GM12878 (cell line): ENCODE measurements around the gene SPATS2L.

Experiments used
- CTCF ChIP-seq, 3 experiments: IDR thresholded peaks in 2 of 3; conservative IDR thresholded peaks in 1 of 3; 2 replicates each; pipeline ENCODE4 v1.5.1; 2011; ENCODE audit warnings: low read depth in 3 of 3, low read length in 3 of 3, mild to moderate bottlenecking in 3 of 3, control low read depth in 2 of 3, moderate library complexity in 2 of 3, inconsistent platforms in 1 of 3, mixed read lengths in 1 of 3; ENCODE audit not compliant: control insufficient read depth in 2 of 3, insufficient read depth in 1 of 3; ENCODE audit errors: extremely low read depth in 1 of 3
- POLR2A ChIP-seq: IDR thresholded peaks from 2 replicates; pipeline ENCODE4 v1.6.1; 2011; ENCODE audit warnings: low read depth, mild to moderate bottlenecking, low read length
- RB1 ChIP-seq: fragments of 450-650 bp; formaldehyde crosslinking; IDR thresholded peaks from 2 replicates; pipeline ENCODE4 v1.6.1; 2017; ENCODE audit warnings: mild to moderate bottlenecking, borderline replicate concordance
- ZNF217 ChIP-seq: fragments of 450-650 bp; IDR thresholded peaks from 2 replicates; pipeline ENCODE4 v1.6.1; 2017; ENCODE audit warnings: antibody characterized with exemption, mild to moderate bottlenecking

GRCh38 chr2:200435379-200435778, 128.9 kb downstream of the SPATS2L start:
- TF ChIP-seq ZNF217 (no peak), CTCF (IDR thresholded peaks at IDR 0.05 in 2 of 3, conservative IDR thresholded peaks at IDR 0.05 in 1 of 3; ENCODE audit: control insufficient read depth in 2 of 3, extremely low read depth in 1 of 3, insufficient read depth in 1 of 3, low read depth in 3 of 3, low read length in 3 of 3) (no peak), POLR2A (no peak), RB1 (no peak)
